ENCODE measurements around the gene ZBTB34. TPM values are rescaled to one million over a fixed set of nuclear protein-coding genes. Genes with fewer than 3 reads are reported as not detected.

Gene ZBTB34
- total and polyA plus RNA-seq, 9 of the 15 experiments (the other 6 are each of a cell fraction or from before 2014, with no cell fraction given), result 2.7 to 15.6 (median 9.8) TPM

DNA sequence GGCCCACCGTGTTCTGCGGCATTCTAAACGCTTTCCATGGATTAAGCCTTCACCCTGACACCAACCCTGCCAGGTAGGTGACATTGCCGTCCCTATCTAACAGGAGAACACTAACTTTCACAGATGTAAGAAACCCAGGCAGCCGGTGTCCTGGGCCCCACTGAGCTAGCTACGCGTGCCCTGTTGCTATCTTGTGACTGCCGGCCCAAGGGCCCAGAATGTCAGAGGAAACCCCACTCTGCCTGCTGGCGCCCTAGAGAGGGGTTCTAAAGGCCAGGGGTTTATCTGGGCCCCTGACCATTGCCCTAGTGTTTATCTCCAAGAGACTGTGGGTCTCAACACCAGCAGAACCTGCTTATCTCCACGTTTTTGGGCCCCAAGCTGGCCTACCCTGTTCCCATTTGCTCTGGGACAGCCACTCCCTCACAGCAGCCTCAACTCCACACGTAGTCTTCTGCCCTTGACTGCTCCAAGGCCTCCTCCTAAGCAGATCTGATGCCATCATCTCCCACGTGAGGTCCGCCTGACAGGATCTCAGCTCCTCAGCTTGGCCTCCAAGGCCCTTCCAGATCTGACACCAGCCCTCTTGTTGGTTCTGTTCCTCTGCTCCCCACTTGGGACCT, 18.1 kb upstream of the ZBTB34 start (continued):
- TF ChIP-seq, protein P1, sequence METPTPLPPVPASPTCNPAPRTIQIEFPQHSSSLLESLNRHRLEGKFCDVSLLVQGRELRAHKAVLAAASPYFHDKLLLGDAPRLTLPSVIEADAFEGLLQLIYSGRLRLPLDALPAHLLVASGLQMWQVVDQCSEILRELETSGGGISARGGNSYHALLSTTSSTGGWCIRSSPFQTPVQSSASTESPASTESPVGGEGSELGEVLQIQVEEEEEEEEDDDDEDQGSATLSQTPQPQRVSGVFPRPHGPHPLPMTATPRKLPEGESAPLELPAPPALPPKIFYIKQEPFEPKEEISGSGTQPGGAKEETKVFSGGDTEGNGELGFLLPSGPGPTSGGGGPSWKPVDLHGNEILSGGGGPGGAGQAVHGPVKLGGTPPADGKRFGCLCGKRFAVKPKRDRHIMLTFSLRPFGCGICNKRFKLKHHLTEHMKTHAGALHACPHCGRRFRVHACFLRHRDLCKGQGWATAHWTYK (CRISPR knock-in tag; IDR thresholded peaks at IDR 0.05), result peak; percentile 78
- TF ChIP-seq FOXK1 (CRISPR knock-in tag; IDR thresholded peaks at IDR 0.05; ENCODE audit: borderline replicate concordance), result no peak
- 0 out of 2 replicates have a peak, but pooled peaks have one; percentile 13 for TF ChIP-seq ARID1B (IDR thresholded peaks at IDR 0.05)
- 0 out of 2 replicates have a peak, but pooled peaks have one; percentile 42 for TF ChIP-seq SMAD4 (CRISPR knock-in tag; conservative IDR thresholded peaks at IDR 0.05)
- TF ChIP-seq, protein P2, sequence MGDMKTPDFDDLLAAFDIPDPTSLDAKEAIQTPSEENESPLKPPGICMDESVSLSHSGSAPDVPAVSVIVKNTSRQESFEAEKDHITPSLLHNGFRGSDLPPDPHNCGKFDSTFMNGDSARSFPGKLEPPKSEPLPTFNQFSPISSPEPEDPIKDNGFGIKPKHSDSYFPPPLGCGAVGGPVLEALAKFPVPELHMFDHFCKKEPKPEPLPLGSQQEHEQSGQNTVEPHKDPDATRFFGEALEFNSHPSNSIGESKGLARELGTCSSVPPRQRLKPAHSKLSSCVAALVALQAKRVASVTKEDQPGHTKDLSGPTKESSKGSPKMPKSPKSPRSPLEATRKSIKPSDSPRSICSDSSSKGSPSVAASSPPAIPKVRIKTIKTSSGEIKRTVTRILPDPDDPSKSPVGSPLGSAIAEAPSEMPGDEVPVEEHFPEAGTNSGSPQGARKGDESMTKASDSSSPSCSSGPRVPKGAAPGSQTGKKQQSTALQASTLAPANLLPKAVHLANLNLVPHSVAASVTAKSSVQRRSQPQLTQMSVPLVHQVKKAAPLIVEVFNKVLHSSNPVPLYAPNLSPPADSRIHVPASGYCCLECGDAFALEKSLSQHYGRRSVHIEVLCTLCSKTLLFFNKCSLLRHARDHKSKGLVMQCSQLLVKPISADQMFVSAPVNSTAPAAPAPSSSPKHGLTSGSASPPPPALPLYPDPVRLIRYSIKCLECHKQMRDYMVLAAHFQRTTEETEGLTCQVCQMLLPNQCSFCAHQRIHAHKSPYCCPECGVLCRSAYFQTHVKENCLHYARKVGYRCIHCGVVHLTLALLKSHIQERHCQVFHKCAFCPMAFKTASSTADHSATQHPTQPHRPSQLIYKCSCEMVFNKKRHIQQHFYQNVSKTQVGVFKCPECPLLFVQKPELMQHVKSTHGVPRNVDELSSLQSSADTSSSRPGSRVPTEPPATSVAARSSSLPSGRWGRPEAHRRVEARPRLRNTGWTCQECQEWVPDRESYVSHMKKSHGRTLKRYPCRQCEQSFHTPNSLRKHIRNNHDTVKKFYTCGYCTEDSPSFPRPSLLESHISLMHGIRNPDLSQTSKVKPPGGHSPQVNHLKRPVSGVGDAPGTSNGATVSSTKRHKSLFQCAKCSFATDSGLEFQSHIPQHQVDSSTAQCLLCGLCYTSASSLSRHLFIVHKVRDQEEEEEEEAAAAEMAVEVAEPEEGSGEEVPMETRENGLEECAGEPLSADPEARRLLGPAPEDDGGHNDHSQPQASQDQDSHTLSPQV (IDR thresholded peaks at IDR 0.05), result peak; percentile 57; the same call in 1 of the 2 replicates
- TF ChIP-seq, protein P3, sequence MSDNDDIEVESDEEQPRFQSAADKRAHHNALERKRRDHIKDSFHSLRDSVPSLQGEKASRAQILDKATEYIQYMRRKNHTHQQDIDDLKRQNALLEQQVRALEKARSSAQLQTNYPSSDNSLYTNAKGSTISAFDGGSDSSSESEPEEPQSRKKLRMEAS (CRISPR knock-in tag; IDR thresholded peaks at IDR 0.05), result peak; percentile 74
- no peak for TF ChIP-seq RBM25 (IDR thresholded peaks at IDR 0.05; ENCODE audit: low read depth, low read length, severe bottlenecking)
- TF ChIP-seq SP1 (CRISPR knock-in tag; IDR thresholded peaks at IDR 0.05), result no peak
- TF ChIP-seq CBFA2T2 (conservative IDR thresholded peaks at IDR 0.05), result peak; percentile 47; the same call in 1 of the 2 replicates
- TF ChIP-seq U2AF1 (optimal IDR thresholded peaks at IDR 0.05; ENCODE audit: low read depth, low read length), result no peak
- peak; percentile 41; the same call in 1 of the 2 replicates for TF ChIP-seq ZNF41 (CRISPR knock-in tag; conservative IDR thresholded peaks at IDR 0.05)
- no peak for TF ChIP-seq REST (IDR thresholded peaks at IDR 0.05; ENCODE audit: borderline replicate concordance)
- TF ChIP-seq REST (CRISPR knock-in tag; IDR thresholded peaks at IDR 0.05; ENCODE audit: low read depth), result peak; percentile 11; the same call in 1 of the 2 replicates

Measured in K562 (cell line).